ENCODE results near the gene ADGRL3. TPM values are rescaled to one million over a fixed set of nuclear protein-coding genes. Genes with fewer than 3 reads are reported as not detected.

ADGRL3 gene
- total and polyA plus RNA-seq, 9 donors = 0.88 to 9.5 (median 2.5) TPM

- Histone ChIP-seq H3K36me3 (no peaks in the 10 kb centered on the region), H3K4me1 (ENCODE audit: insufficient read depth) (no peaks in the 10 kb centered on the region), H3K27ac (no peak overlapping the region), H3K4me3 (no peak overlapping the region), H3K9me3 (no peaks in the 10 kb centered on the region), H3K27me3 (no peaks in the 10 kb centered on the region)
- intact Hi-C loops (cut with DNase I) = no loop called here
- WGBS, 3 donors = 72 to 96% (median 95%) methylated on average over 2 of the region's 2 CpGs
- TF ChIP-seq POLR2A (IDR thresholded peaks at IDR 0.05) (no peak), CTCF (IDR thresholded peaks at IDR 0.05) (no peak), EP300 (IDR thresholded peaks at IDR 0.05) (no peak)
- DNase-seq = no peak
Measured at GRCh38 chr4:61296144-61296543, 96.0 kb downstream of the ADGRL3 start.

GRCh38 chr4:61298178-61298740 is 98.1 kb downstream of the ADGRL3 start:
- 73 to 75% (median 73%) methylated on average over 4 of the region's 4 CpGs for WGBS, 3 donors
- Histone ChIP-seq H3K27ac (no peak overlapping the region), H3K27me3 (no peaks in the 10 kb centered on the region), H3K4me3 (no peak overlapping the region), H3K36me3 (no peaks in the 10 kb centered on the region), H3K4me1 (ENCODE audit: insufficient read depth) (no peaks in the 10 kb centered on the region), H3K9me3 (no peaks in the 10 kb centered on the region)
- intact Hi-C loops (cut with DNase I) = no loop called here
- TF ChIP-seq EP300 (IDR thresholded peaks at IDR 0.05) (no peak), CTCF (IDR thresholded peaks at IDR 0.05) (no peak), POLR2A (IDR thresholded peaks at IDR 0.05) (no peak)
- no peak for DNase-seq

- Histone ChIP-seq H3K27me3 (no peaks in the 10 kb centered on the region), H3K4me3 (no peak overlapping the region), H3K27ac (no peak overlapping the region), H3K9me3 (no peaks in the 10 kb centered on the region), H3K4me1 (ENCODE audit: insufficient read depth) (no peaks in the 10 kb centered on the region), H3K36me3 (no peaks in the 10 kb centered on the region)
- DNase-seq = no peak
- 47 to 52% (median 50%) methylated on average over 4 of the region's 4 CpGs for WGBS, 3 donors
- TF ChIP-seq EP300 (IDR thresholded peaks at IDR 0.05) (no peak), POLR2A (IDR thresholded peaks at IDR 0.05) (no peak), CTCF (IDR thresholded peaks at IDR 0.05) (no peak)
- intact Hi-C loops (cut with DNase I) = no loop called here
Measured at GRCh38 chr4:61299316-61299715, 99.2 kb downstream of the ADGRL3 start.

GRCh38 chr4:61300266-61300844 is 100.2 kb downstream of the ADGRL3 start:
- no peaks in the 10 kb centered on the region for H3K9me3 ChIP-seq
- H3K4me1 ChIP-seq (ENCODE audit: insufficient read depth) = no peaks in the 10 kb centered on the region
- intact Hi-C loops (cut with DNase I) = no loop called here
- no peak overlapping the region for H3K27ac ChIP-seq
- H3K36me3 ChIP-seq = no peaks in the 10 kb centered on the region
- H3K4me3 ChIP-seq = no peak overlapping the region
- DNase-seq = no peak
- WGBS, 3 donors = 86 to 93% (median 91%) methylated on average over 2 of the region's 2 CpGs
- no peaks in the 10 kb centered on the region for H3K27me3 ChIP-seq
- TF ChIP-seq EP300 (IDR thresholded peaks at IDR 0.05) (no peak), CTCF (IDR thresholded peaks at IDR 0.05) (no peak), POLR2A (IDR thresholded peaks at IDR 0.05) (no peak)
